NCI-H69 (cell line): ENCODE measurements around the gene FAM117B.

Experiments used
- DNase-seq: peaks from one replicate; lab custom pipeline; 2025; lab: John Stamatoyannopoulos, UW

FAM117B gene

GRCh38 chr2:202634556-202635427 is at the start of gene FAM117B:
TSS of gene FAM117B (plus strand) at chr2:202634969. CDS start at chr2:202635188, 219 bp downstream.
- peak; percentile 98 for DNase-seq

- DNase-seq, result peak; percentile 84
These were observed 45.9 kb upstream of the FAM117B start for GRCh38 chr2:202588647-202589581.

- DNase-seq, result peak; percentile 3
These were observed 45.2 kb upstream of the FAM117B start for GRCh38 chr2:202589582-202589949.

- no peak for DNase-seq
These were observed 42.2 kb upstream of the FAM117B start for GRCh38 chr2:202592566-202592965.

- no peak for DNase-seq
These were observed 35.7 kb upstream of the FAM117B start for GRCh38 chr2:202599105-202599504.

GRCh38 chr2:202599911-202600310 is 34.9 kb upstream of the FAM117B start:
- no peak for DNase-seq

GRCh38 chr2:202604699-202605098 is 30.1 kb upstream of the FAM117B start:
- DNase-seq, result no peak

GRCh38 chr2:202605174-202605573 is 29.6 kb upstream of the FAM117B start:
- no peak for DNase-seq

GRCh38 chr2:202608142-202608852 is 26.5 kb upstream of the FAM117B start:
- no peak for DNase-seq

- DNase-seq, result no peak
These were observed 25.2 kb upstream of the FAM117B start for GRCh38 chr2:202609381-202610145.

GRCh38 chr2:202610380-202610779 is 24.4 kb upstream of the FAM117B start:
- DNase-seq, result no peak

- no peak for DNase-seq
These were observed 22.6 kb upstream of the FAM117B start for GRCh38 chr2:202612145-202612544.

- DNase-seq, result no peak
These were observed 21.3 kb upstream of the FAM117B start for GRCh38 chr2:202613479-202613878.

GRCh38 chr2:202624133-202624532 is 10.6 kb upstream of the FAM117B start:
- no peak for DNase-seq

GRCh38 chr2:202627042-202627441 is 7.7 kb upstream of the FAM117B start:
- no peak for DNase-seq

GRCh38 chr2:202628646-202629198 is 6.0 kb upstream of the FAM117B start:
- DNase-seq, result no peak

- no peak for DNase-seq
These were observed 2.0 kb upstream of the FAM117B start for GRCh38 chr2:202632682-202633290.

- DNase-seq, result no peak
These were observed 1.3 kb upstream of the FAM117B start for GRCh38 chr2:202633470-202633869.

GRCh38 chr2:202635428-202636212 is 851 bp downstream of the FAM117B start:
- peak; percentile 88 for DNase-seq

GRCh38 chr2:202636213-202636513 is 1.4 kb downstream of the FAM117B start:
- DNase-seq, result no peak
